ENCODE data around the gene NT5C2.

The NT5C2 gene

DNA sequence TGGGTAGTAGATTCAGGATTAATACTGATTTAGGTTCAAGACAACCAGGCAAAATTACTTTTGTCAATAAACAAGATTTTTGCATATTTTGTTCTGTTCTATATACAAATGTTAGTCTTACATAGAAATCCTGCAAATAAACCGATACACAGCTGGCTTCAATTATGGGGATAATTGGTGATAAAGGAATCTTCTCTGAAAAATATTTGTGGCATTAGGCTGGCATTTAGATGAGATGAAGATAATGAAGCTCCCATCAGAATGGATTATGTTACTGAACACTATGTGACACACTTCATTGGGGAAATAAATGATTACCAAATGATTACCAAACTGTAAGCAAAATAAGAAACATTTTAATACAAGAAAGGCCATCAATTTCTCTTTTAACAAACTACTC lies 65.8 kb downstream of the NT5C2 start:
- TF ChIP-seq, protein P1, sequence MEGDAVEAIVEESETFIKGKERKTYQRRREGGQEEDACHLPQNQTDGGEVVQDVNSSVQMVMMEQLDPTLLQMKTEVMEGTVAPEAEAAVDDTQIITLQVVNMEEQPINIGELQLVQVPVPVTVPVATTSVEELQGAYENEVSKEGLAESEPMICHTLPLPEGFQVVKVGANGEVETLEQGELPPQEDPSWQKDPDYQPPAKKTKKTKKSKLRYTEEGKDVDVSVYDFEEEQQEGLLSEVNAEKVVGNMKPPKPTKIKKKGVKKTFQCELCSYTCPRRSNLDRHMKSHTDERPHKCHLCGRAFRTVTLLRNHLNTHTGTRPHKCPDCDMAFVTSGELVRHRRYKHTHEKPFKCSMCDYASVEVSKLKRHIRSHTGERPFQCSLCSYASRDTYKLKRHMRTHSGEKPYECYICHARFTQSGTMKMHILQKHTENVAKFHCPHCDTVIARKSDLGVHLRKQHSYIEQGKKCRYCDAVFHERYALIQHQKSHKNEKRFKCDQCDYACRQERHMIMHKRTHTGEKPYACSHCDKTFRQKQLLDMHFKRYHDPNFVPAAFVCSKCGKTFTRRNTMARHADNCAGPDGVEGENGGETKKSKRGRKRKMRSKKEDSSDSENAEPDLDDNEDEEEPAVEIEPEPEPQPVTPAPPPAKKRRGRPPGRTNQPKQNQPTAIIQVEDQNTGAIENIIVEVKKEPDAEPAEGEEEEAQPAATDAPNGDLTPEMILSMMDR (IDR thresholded peaks at IDR 0.05; ENCODE audit: low read depth, low read length): no peak
- no peak overlapping the region for H3K4me3 ChIP-seq (replicated peaks in 1 of 2; ENCODE audit: low read depth in 2 of 2, low read length in 2 of 2)
- no peak for DNase-seq (ENCODE audit: low read depth in 2 of 2)

DNA sequence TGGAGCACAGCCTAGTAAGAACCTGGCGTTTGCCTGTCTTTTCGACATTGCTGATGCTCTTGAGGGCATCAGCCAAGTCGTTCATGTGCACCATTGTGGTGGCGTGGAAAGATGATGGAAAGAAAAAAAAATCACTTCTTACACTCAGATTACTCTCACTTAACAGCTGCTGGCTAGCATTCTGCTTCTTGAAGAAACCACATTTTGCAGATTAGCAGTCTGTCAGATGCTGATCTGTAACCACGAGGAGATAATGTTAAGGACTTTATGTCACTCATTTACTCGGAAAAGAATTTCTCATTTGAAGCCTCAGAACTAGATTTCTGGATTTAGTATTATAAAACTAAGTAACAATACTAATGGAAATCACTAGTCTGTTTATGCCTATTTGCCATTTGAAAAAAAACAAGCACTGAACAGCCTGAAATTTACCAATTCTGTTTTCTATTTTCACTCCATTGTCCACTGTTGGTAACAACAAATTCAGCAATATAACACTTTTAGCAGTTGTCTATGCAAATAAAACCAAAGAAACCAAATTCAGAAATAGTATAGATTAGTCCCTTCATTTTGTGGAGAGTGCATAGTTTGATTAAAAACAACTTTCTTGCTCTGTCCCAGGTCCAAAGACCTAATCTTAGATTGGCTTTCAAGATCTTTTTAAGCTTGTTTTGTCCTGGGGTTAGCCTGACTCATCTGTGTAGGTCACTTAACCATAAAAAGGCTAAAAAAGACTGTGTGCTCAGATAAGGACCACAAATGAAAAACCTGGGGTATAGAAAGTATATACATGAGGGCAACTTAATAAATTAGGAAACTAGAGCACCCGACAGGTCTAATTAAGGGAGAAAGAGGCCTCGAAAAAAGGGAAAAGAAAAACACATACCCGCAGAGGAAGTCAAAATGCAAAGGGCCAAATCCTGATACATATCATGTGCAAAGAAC lies 67.5 kb downstream of the NT5C2 start:
- TF ChIP-seq, protein P1 (IDR thresholded peaks at IDR 0.05; ENCODE audit: low read depth, low read length): no peak
- H3K4me3 ChIP-seq (replicated peaks in 1 of 2; ENCODE audit: low read depth in 2 of 2, low read length in 2 of 2): no peak overlapping the region
- DNase-seq (ENCODE audit: low read depth in 2 of 2): peak in 1 of 2 donors; percentile 53

DNA sequence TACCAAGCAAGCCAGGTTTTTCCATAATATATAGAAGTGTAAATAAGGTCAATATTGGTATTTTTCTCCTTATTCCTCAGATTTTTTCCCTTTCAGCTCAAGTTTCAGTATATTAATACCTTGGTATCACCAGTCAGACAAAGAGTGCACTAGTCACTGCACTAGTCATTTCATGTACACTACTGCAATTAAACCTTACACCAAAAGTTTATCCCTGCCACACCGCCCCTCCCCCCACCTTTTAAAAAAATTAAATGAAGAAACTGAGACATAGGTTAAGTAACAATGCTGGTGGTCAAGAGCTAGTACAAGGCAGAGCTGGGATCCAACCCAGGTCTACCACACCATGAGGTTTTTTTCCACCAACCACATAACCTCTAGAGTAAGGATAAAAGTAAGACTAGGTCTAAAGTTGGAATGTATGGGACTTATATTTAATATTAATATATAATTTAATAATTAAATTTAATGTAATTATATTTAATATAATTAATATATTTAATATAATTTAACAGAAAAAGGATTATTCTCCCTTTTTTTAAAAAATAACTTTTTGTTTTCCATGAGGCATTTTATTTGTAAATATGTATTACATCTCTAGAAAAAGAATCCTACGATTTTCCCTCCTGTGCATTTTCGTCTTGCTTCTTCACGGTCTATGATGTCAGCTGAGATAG lies 68.5 kb downstream of the NT5C2 start:
- DNase-seq (ENCODE audit: low read depth in 2 of 2): no peak
- no peak overlapping the region for H3K4me3 ChIP-seq (replicated peaks in 1 of 2; ENCODE audit: low read depth in 2 of 2, low read length in 2 of 2)
- TF ChIP-seq, protein P1 (IDR thresholded peaks at IDR 0.05; ENCODE audit: low read depth, low read length): no peak

DNA sequence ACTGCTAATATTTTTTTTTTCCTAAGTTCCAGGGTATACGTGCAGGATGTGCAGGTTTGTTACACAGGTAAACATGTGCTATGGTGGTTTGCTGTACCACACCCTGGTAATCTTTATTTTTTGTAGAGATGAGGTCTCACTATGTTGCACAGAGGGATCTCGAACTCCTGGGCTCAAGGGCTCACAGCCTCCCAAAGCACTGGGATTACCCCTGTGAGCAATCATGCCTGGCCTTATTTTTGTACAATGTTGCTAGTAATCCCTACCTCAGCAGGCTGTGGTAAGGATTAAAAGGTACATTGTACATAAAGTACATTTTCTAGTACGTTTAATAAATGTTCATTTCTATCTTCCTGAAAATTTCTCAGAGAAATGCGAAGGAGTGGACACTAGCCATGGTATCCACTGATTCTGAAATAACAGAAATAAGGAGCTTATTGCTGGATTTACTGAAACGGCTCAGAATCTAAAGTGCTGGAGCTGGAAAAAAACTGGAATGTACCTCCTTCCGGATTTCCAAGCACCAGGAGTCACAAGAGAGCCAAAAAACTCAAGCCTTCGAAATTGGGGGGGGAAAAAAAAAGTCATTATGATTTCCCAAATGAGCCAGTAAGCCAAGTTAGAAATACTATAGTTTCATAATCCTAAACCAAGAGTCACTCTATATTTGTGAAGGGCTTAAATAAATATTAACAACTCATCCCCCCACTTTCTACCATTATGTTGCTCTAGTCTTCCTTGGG lies 69.6 kb downstream of the NT5C2 start:
- no peak overlapping the region for H3K4me3 ChIP-seq (replicated peaks in 1 of 2; ENCODE audit: low read depth in 2 of 2, low read length in 2 of 2)
- DNase-seq (ENCODE audit: low read depth in 2 of 2): peak in 1 of 2 donors; percentile 39
- TF ChIP-seq, protein P1 (IDR thresholded peaks at IDR 0.05; ENCODE audit: low read depth, low read length): no peak

DNA sequence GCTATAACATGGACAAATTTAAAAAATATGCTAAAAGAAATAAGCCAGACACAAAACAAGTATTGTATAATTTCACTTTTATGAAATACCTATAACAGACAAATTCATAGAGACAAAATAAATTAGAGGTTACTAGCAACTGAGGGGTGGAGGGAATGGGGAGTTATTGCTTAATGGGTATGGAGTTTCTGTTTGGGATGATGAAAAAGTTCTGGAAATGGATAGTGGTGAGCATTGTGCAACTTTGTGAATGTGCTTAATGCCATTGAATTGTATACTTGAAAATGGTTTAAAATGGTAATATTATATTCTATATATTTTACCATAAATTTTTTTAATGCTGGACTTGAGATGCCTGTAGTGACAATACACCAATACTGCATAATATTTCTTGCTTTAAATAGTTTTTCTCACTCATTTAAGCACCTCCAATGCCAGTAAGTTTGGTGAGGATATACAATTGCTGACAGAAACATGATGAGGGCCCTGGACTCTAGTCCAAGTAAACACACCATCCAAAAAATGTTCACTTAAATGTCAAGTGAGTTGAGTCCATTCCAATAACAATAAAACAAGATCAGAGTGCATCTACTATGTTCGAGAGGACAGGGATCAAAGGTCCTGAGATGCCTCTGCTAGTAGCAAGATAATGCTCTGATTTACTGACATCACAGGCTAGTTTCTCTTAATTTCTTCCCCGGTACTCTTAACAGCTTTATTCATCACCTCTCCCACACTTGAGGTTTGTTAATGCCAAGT lies 71.9 kb downstream of the NT5C2 start:
- TF ChIP-seq, protein P1 (IDR thresholded peaks at IDR 0.05; ENCODE audit: low read depth, low read length): no peak
- no peak overlapping the region for H3K4me3 ChIP-seq (replicated peaks in 1 of 2; ENCODE audit: low read depth in 2 of 2, low read length in 2 of 2)
- DNase-seq (ENCODE audit: low read depth in 2 of 2): peak; percentile 40 to 54

DNA sequence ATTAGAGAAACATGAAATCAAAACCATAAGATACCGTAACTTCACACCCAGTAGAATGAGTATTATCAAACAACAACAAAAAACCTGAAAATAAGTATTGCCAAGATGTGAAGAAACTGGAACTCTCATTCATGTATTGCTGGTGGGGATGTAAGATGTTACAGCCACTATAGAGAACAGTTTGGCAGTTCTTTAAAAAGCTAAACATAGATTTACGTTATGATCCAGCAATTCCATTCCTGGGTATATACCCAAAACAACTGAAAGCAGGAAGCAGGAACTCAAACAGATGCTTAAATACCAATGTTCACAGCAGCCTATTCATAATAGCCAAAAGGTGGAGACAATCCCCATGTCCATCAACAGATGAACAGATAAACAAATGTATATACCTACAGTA lies 72.5 kb downstream of the NT5C2 start:
- TF ChIP-seq, protein P1 (IDR thresholded peaks at IDR 0.05; ENCODE audit: low read depth, low read length): no peak
- DNase-seq (ENCODE audit: low read depth in 2 of 2): no peak
- no peak overlapping the region for H3K4me3 ChIP-seq (replicated peaks in 1 of 2; ENCODE audit: low read depth in 2 of 2, low read length in 2 of 2)
